ENCODE measurements around the gene CC2D1A.

DNA sequence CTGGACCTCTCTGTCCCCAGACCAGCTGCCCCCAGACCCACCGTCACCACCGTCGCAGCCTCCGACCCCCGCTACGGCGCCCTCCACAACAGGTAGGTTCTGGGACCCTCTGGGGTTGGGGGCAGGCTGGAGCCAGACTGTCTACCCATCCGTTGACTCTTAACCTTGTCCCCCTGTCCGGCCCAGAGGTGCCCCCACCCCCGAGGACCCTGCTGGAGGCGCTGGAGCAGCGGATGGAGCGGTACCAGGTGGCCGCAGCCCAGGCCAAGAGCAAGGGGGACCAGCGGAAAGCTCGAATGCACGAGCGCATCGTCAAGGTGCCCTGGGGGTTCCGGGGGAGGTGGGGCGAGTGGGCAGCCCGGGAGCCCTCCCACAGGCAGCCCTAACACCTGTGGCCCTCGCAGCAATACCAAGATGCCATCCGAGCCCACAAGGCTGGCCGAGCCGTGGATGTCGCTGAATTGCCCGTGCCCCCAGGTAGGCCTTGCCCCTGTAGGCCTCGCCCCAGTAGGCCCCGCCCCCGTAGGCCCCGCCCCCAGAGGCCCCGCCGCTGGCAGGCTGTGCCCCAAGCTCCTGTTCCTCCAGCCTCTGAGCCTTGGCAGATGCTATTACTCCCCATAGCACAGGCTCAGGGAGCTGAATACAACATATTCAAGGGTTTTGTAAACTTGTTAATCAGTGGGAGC is 12.9 kb downstream of the CC2D1A start:
- TF ChIP-seq, protein P1, sequence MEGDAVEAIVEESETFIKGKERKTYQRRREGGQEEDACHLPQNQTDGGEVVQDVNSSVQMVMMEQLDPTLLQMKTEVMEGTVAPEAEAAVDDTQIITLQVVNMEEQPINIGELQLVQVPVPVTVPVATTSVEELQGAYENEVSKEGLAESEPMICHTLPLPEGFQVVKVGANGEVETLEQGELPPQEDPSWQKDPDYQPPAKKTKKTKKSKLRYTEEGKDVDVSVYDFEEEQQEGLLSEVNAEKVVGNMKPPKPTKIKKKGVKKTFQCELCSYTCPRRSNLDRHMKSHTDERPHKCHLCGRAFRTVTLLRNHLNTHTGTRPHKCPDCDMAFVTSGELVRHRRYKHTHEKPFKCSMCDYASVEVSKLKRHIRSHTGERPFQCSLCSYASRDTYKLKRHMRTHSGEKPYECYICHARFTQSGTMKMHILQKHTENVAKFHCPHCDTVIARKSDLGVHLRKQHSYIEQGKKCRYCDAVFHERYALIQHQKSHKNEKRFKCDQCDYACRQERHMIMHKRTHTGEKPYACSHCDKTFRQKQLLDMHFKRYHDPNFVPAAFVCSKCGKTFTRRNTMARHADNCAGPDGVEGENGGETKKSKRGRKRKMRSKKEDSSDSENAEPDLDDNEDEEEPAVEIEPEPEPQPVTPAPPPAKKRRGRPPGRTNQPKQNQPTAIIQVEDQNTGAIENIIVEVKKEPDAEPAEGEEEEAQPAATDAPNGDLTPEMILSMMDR (IDR thresholded peaks at IDR 0.05) = no peak
- TF ChIP-seq POLR2A (IDR thresholded peaks at IDR 0.05) = no peak
